SIG-M5 treated with dmso at 0.1 percent for 504 hours (cell line): ENCODE results near the gene CSTPP1.

Experiments used
- DNase-seq: peaks from one replicate; lab custom pipeline; 2025; ENCODE audit not compliant: unreplicated experiment; lab: John Stamatoyannopoulos, UW

The CSTPP1 gene

GRCh38 chr11:47156333-47156732 is 219.8 kb downstream of the CSTPP1 start:
- no peak for DNase-seq

GRCh38 chr11:47156951-47157350 is 220.4 kb downstream of the CSTPP1 start:
- no peak for DNase-seq

DNA sequence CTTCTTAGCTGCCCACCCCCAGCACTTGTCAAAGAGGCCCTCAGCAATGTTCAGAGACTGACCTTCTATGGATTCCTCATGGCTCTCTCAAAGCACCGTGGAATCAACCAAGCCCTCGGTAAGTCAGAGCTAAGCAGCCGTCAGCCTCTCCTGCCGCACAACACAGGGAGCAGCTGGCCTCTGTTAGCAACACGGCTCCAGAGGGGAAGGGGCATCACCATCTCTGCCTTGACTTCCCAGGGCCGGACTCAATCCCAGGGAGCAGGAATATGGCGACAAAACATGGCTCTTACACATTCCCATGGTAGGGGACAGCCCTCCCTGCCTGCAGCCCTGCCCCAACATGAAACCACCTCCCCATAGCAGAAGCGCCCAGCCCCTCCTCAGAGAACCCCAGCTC is 221.2 kb downstream of the CSTPP1 start:
- no peak for DNase-seq

DNA sequence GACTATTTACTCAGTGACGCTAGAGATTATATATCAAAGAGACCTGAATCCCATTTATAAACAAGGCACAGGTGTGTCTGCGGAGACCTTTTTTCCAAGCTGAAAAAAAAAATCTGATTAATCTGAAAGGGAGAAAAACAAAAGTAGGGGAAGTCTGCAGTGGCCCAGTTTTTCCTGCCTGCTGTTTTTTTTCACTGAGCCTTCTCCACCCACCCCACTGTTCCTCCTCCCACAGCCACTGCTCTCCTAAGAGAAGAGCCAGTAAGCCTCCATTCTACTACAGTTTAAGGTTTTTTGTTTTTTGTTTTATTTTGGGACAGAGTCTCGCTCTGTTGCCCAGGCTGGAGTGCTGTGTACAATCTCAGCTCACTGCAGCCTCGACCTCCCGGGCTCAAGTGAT is 221.7 kb downstream of the CSTPP1 start:
- DNase-seq = no peak

GRCh38 chr11:47160753-47161133 is 224.2 kb downstream of the CSTPP1 start:
- no peak for DNase-seq

DNA sequence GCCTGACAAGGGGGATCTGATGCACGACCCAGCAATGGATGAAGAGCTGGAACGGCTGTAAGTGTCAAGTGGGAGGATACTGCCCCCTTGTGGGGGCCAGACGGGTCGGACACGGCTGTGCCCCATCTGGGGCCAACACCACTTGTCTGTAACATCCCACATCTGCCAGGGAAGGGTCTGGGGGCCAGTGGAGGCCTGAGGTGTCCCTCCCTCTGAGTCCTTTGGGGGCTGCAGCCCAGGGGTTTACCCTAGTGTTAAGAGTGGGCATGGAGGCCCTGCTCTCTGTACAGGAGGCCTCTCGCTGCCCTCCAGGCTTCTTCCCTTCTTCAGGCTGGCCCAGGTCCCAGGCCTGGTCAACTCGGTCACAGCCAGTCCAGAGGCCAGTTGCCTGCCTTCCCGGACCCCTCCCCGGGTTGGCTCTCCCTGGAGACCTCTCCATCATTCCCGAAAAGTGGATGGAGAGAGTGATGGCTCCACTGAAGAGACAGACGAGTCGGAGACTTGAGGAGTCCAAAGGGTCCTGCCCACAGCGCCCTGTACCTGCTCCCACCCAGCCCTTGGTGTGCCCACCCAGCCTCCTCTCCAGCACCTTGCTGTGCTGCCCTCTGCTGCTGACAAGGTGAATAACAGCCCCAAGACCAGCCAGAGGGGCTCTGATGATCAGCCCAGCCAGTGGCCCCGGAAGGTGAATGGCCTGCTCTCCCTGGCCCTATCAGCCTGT is 224.7 kb downstream of the CSTPP1 start:
- DNase-seq = peak; percentile 35

DNA sequence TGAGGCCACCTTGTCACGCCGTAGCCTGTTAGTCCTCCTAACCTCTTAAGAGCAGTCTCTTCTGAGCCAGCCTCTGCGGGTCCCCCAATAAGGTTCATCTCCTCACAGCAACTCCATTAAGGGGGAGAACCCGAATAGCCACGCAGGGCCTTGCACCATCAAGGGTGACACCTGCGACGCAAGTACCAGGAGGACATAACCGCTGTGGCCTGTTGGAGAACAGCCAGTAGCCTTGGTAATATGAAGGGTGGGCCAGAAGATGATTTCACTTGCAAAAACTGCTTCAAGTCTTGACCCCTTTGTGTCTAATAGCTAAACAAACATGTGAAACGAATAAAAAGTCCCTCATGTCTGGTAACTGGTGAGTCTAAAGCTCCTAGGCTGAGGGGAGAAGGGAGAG is 225.3 kb downstream of the CSTPP1 start:
- no peak for DNase-seq

DNA sequence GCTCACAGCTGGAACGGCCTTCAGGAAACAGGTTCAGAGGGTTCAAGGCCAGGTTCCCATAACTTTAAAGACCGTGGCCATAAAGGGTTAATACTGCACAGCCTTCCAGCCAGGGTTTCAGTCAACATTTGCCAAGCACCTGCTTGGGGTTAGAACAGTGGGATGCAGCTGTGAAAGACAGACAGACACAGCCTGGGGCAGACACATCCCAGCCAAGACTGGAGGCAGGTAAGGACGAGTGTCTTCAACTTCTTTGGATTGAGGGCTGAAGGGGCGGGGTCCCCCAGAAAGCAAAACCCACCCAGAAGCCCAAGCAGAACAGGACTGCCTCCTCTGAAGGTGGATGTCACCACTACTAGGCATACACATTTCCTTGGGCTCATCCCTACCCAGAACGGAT is 225.9 kb downstream of the CSTPP1 start:
- DNase-seq = no peak

DNA sequence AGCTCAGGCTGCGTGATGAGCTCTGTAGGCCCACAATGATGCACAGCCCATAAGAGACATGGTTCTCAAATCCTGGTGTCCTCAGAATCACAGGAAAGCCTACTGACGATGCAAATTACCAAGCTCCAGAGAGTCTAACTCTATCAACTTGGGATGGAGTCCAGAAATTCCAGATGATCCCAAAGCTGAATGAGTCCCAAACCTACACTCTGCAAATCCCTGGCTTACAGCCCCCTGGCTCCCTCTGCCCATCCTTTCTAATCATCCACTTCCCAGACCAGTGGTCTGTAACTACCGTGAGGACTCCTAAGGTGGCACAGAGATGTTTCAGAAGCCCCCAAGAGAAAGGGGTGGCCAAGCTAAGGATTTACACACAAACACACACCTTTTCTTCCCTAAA is 226.6 kb downstream of the CSTPP1 start:
- DNase-seq = no peak

- no peak for DNase-seq
Observed at GRCh38 chr11:47163898-47164297, 227.3 kb downstream of the CSTPP1 start.

- DNase-seq = no peak
Observed at GRCh38 chr11:47164321-47164720, 227.8 kb downstream of the CSTPP1 start.

- no peak for DNase-seq
Observed at GRCh38 chr11:47165253-47165840, 228.8 kb downstream of the CSTPP1 start.

DNA sequence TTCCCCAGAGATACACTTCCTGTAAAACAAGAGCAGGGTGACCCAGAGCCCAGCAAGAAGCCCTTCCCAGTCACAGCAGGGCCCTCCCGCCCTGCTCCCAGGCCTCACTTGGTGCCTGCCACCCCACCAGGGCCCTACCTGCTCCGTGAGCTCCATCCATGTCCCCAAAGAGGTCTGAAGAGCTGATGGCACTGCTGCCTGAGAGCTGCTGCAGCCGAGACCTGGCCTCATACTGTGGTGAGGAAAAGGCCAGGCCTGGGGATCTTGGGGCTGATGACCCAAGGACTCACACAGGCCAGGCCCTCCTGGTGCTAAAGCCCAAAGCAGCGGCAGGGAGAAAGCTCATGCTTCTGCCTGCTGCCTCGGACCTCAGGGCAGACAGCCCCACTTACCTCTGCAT is 229.8 kb downstream of the CSTPP1 start:
- DNase-seq = no peak

- DNase-seq = no peak
Observed at GRCh38 chr11:47171061-47171838, 234.7 kb downstream of the CSTPP1 start.

DNA sequence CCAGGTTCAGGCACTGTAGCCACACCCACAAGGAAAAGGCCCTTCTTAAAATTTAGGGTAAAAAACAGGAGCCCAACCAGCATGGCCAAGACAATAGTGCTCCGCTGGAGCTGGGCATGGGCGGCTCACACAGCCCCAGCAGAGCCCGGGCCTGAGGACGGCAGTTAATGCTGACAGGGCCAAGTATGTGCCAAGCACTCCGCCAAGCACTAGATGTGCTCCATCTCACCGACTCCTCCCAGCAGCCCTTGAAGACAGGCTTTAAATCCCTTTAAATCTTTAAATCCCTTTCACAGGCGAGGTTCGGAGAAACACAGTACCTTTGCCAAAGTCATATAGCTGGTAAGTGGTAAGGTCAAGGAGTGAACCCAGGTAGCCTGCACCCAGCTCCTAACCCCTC is 235.3 kb downstream of the CSTPP1 start:
- DNase-seq = no peak

- no peak for DNase-seq
Observed at GRCh38 chr11:47172740-47173336, 236.3 kb downstream of the CSTPP1 start.

- DNase-seq = peak; percentile 40
Observed at GRCh38 chr11:47175746-47176327, 239.3 kb downstream of the CSTPP1 start.

DNA sequence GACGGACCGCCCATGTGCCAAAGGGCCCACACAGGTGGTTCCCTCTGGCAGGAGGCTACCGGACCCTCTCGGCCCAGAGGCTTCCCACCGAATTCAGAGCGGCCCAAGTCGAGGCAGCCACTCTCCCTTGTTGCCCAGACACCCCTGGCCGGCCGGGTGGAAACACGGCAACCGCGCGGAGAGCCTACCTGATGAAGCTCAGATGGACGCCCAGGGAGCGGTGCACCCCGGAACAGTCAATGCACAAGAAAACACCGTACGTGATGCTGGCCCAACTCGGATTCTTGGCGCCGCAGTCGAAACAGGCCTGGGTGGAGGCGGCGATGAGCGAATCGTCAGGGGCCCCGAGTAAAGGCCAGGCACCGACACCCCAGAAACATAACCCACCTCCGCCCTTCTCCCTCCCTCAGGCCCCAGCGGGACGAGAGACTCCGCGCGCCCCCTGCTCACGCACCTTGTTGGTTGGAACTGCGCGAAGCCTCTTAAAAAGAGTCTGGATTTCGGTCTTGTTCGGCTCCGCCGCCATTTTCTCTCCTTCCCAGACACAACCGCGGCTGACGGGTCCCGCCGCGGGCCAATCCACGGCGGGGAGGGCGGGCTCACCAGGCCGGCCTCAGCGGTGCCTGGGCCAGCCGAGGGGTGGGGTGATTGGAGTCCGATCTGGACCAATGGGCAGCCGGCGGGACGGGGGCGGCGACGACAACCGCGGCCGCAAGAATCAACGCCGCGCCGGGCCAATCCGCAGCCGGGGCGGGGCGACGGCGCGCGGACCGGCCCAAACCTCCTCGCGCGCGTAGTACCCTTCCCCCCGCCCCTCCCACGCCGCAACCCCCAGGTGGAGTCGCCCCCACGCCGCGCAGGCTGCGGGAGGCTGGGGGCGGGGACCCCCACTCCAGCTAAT is 240.0 kb downstream of the CSTPP1 start, which contains the start of gene ARFGAP2:
ARFGAP2 (minus strand) TSS at position 552 of the 901 bp plus-strand sequence; CDS start at position 526, 26 bp downstream.
- peak; percentile 93 for DNase-seq

GRCh38 chr11:47177229-47177845 is 240.8 kb downstream of the CSTPP1 start:
- DNase-seq = peak; percentile 80

DNA sequence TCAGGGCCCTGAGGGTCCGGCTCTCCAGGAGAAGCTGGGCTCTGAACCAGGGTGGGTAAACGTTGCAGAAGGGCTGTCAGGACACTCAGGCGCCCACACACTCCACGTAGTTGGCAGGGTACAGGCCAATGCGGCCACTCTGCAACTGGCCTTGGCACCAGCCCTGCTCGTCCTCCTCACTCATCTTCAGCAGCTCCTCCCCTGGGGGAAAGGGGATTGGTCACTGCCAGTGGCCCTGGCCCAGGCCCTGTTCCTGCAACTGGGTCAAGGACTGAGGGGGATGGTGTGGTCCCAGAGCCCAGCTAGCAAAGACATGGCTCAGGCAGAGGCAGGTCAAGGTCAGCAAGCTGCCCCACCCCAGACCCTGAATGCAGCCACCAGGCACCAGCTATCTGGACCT is 241.3 kb downstream of the CSTPP1 start:
- DNase-seq = no peak
